Neural progenitor cell (in vitro differentiated cells): ENCODE measurements around the gene PPP1R16B. TPM values are rescaled to one million over a fixed set of nuclear protein-coding genes. Genes with fewer than 3 reads are reported as not detected.

Source experiments
- DNase-seq: peaks from one replicate; pipeline ENCODE4 v3.0.0-alpha.2; 2016; ENCODE audit warnings: low spot score
- H2AFZ ChIP-seq: fragments of 200-600 bp; sonication (generic); replicated peaks from 2 replicates; pipeline ENCODE4 v1.6.1; 2016; ENCODE audit warnings: antibody characterized with exemption
- H3F3A ChIP-seq: fragments of 200-600 bp; sonication (generic); 2 replicates; pipeline ENCODE4 v1.6.1; 2016; ENCODE audit warnings: antibody characterized with exemption, low read depth
- H3K27ac ChIP-seq: fragments of 200-600 bp; sonication (generic); 2 replicates; pipeline ENCODE4 v1.5.1; 2016; ENCODE audit warnings: mild to moderate bottlenecking
- H3K27me3 ChIP-seq: fragments of 200-600 bp; sonication (generic); 2 replicates; pipeline ENCODE4 v1.6.1; 2016; ENCODE audit warnings: mild to moderate bottlenecking, moderate library complexity
- H3K36me3 ChIP-seq: fragments of 200-600 bp; sonication (generic); 2 replicates; pipeline ENCODE4 v1.5.1; 2016
- H3K4me1 ChIP-seq: fragments of 200-600 bp; sonication (generic); 2 replicates; pipeline ENCODE4 v1.6.1; 2016; ENCODE audit warnings: mixed run types
- H3K4me2 ChIP-seq: fragments of 200-600 bp; sonication (generic); 2 replicates; pipeline ENCODE4 v1.6.1; 2016
- H3K4me3 ChIP-seq: fragments of 200-600 bp; sonication (generic); 2 replicates; pipeline ENCODE4 v1.5.1; 2016
- H3K79me2 ChIP-seq: fragments of 200-600 bp; sonication (generic); 2 replicates; pipeline ENCODE4 v1.6.1; 2016; ENCODE audit warnings: low read depth
- H3K9ac ChIP-seq: fragments of 200-600 bp; sonication (generic); 2 replicates; pipeline ENCODE4 v1.6.1; 2016
- H3K9me3 ChIP-seq: fragments of 200-600 bp; sonication (generic); 2 replicates; pipeline ENCODE4 v1.5.1; 2016; ENCODE audit warnings: low read depth
- H4K20me1 ChIP-seq: fragments of 200-600 bp; sonication (generic); 2 replicates; pipeline ENCODE4 v1.6.1; 2016; ENCODE audit warnings: low read depth
- H3K27ac Mint-ChIP-seq: 3 replicates; pipeline ENCODE4 v1.8.0; 2021; ENCODE audit warnings: mixed read lengths
- H3K27me3 Mint-ChIP-seq: 2 replicates; pipeline ENCODE4 v1.8.0; 2022; ENCODE audit warnings: low read depth, mild to moderate bottlenecking, inconsistent platforms, moderate library complexity, mixed read lengths; ENCODE audit not compliant: insufficient read depth
- H3K36me3 Mint-ChIP-seq: 3 replicates; pipeline ENCODE4 v1.8.0; 2021; ENCODE audit warnings: mixed read lengths
- H3K4me1 Mint-ChIP-seq: 3 replicates; pipeline ENCODE4 v1.8.0; 2021; ENCODE audit warnings: mixed read lengths
- H3K4me3 Mint-ChIP-seq: 3 replicates; pipeline ENCODE4 v1.8.0; 2021; ENCODE audit warnings: mild to moderate bottlenecking, moderate library complexity, mixed read lengths
- H3K9me3 Mint-ChIP-seq: 3 replicates; pipeline ENCODE4 v1.8.0; 2020; ENCODE audit warnings: mixed read lengths
- EZH2 ChIP-seq: fragments of 200-600 bp; sonication (generic); IDR thresholded peaks from 2 replicates; pipeline ENCODE4 v1.6.1; 2017; ENCODE audit warnings: antibody characterized with exemption, mild to moderate bottlenecking, moderate library complexity
- EZH2phosphoT487 ChIP-seq: fragments of 200-600 bp; sonication (generic); IDR thresholded peaks from 2 replicates; pipeline ENCODE4 v1.6.1; 2017; ENCODE audit warnings: antibody characterized with exemption
- total RNA-seq: library from RNA; depleted of rRNA; stranded (reverse); fragments of >200 nt; gene quantifications from 2 replicates; pipeline ENCODE4 v1.2.3, GENCODE V29; 2015; ENCODE audit warnings: low replicate concordance
- TF ChIP-seq, protein P1 (sequence below): fragments of 200-600 bp; sonication (generic); IDR thresholded peaks from 2 replicates; pipeline ENCODE4 v1.5.1; 2017; ENCODE audit warnings: antibody characterized with exemption, mild to moderate bottlenecking

PPP1R16B gene
- total RNA-seq, 1 donor from 2014 or later: 0.95 TPM

DNA sequence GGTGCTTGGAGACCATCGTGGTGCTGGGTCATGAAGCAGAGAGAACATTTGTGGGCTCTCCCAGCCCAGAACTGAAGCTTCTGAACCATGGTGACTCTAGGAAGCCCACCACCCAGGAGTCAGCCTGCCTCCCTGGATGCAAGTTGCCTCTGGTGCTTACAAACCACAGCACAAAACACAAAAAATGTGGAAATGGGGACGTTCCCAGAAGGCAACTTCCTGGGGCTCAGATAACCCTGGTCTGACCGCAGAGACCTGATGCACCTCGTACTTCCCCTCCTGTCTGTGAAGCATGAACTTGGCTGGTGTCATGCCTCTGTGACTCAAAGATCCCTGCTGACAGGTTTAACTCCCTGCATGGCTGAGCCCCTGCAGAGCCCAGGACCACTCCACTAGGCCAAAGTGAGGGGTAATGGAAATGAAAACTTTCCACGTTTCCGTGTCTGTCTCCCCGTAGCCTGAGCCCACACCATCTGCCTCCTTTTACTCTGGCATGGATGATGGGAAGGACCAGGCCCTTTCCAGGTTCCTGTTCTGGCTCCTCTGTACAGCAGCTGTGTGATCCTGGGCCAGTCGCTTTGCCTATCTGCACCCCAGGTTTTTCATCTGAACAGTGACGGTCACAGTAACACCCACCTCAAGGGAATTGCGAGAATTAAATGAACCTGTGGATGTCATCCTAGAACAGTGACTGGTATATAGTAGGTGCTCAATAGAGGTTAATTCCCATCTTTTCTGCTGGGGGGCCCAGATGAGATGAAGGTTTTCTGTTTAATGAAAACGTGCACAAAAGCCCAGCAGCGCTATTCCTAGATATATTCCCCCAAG lies 57.7 kb downstream of the PPP1R16B start:
- peaks cover 2% of the 10 kb centered on the region for H3K4me1 Mint-ChIP-seq
- Histone ChIP-seq H3K36me3 (no peaks in the 10 kb centered on the region), H3K79me2 (no peaks in the 10 kb centered on the region), H3K4me3 (no peak overlapping the region), H3K9ac (no peak overlapping the region), H3F3A (no peaks in the 10 kb centered on the region), H4K20me1 (no peaks in the 10 kb centered on the region), H3K4me1 (no peaks in the 10 kb centered on the region), H3K27ac (no peak overlapping the region), H3K4me2 (no peak overlapping the region), H3K27me3 (no peaks in the 10 kb centered on the region), H3K9me3 (no peaks in the 10 kb centered on the region), H2AFZ (no peak overlapping the region)
- no peak overlapping the region for H3K27ac Mint-ChIP-seq
- H3K27me3 Mint-ChIP-seq: no peaks in the 10 kb centered on the region
- no peaks in the 10 kb centered on the region for H3K9me3 Mint-ChIP-seq
- H3K4me3 Mint-ChIP-seq: no peak overlapping the region
- TF ChIP-seq, protein P1, sequence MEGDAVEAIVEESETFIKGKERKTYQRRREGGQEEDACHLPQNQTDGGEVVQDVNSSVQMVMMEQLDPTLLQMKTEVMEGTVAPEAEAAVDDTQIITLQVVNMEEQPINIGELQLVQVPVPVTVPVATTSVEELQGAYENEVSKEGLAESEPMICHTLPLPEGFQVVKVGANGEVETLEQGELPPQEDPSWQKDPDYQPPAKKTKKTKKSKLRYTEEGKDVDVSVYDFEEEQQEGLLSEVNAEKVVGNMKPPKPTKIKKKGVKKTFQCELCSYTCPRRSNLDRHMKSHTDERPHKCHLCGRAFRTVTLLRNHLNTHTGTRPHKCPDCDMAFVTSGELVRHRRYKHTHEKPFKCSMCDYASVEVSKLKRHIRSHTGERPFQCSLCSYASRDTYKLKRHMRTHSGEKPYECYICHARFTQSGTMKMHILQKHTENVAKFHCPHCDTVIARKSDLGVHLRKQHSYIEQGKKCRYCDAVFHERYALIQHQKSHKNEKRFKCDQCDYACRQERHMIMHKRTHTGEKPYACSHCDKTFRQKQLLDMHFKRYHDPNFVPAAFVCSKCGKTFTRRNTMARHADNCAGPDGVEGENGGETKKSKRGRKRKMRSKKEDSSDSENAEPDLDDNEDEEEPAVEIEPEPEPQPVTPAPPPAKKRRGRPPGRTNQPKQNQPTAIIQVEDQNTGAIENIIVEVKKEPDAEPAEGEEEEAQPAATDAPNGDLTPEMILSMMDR: no peak
- TF ChIP-seq EZH2phosphoT487 (no peak), EZH2 (no peak)
- no peak for DNase-seq
- H3K36me3 Mint-ChIP-seq: no peaks in the 10 kb centered on the region

GRCh38 chr20:38864662-38865061 lies 59.2 kb downstream of the PPP1R16B start:
- H3K9ac ChIP-seq: no peak overlapping the region
- no peak for DNase-seq
- H3K9me3 ChIP-seq: no peaks in the 10 kb centered on the region
- H3K27me3 ChIP-seq: no peaks in the 10 kb centered on the region
- Mint-ChIP-seq H3K27me3 (peaks cover 2% of the 10 kb centered on the region), H3K4me3 (no peak overlapping the region), H3K36me3 (no peaks in the 10 kb centered on the region), H3K9me3 (no peaks in the 10 kb centered on the region), H3K4me1 (peaks cover 2% of the 10 kb centered on the region), H3K27ac (no peak overlapping the region)
- H3K36me3 ChIP-seq: no peaks in the 10 kb centered on the region
- H3K4me3 ChIP-seq: no peak overlapping the region
- TF ChIP-seq EZH2 (no peak), EZH2phosphoT487 (no peak)
- TF ChIP-seq, protein P1: no peak
- no peaks in the 10 kb centered on the region for H3K4me1 ChIP-seq
- H3F3A ChIP-seq: no peaks in the 10 kb centered on the region
- H3K79me2 ChIP-seq: no peaks in the 10 kb centered on the region
- H3K27ac ChIP-seq: no peak overlapping the region
- H3K4me2 ChIP-seq: no peak overlapping the region
- no peak overlapping the region for H2AFZ ChIP-seq
- no peaks in the 10 kb centered on the region for H4K20me1 ChIP-seq

GRCh38 chr20:38866265-38867061 lies 61.0 kb downstream of the PPP1R16B start:
- no peak overlapping the region for H3K4me3 ChIP-seq
- H3K79me2 ChIP-seq: no peaks in the 10 kb centered on the region
- DNase-seq: no peak
- H3K27ac ChIP-seq: no peak overlapping the region
- no peak overlapping the region for H3K4me3 Mint-ChIP-seq
- no peaks in the 10 kb centered on the region for H3K27me3 ChIP-seq
- H3K4me1 ChIP-seq: no peaks in the 10 kb centered on the region
- H3K27me3 Mint-ChIP-seq: peaks cover 2% of the 10 kb centered on the region
- H3K4me1 Mint-ChIP-seq: peaks cover 2% of the 10 kb centered on the region
- TF ChIP-seq EZH2 (no peak), EZH2phosphoT487 (no peak)
- TF ChIP-seq, protein P1: no peak
- no peak overlapping the region for H3K4me2 ChIP-seq
- no peaks in the 10 kb centered on the region for H3K9me3 ChIP-seq
- H3K36me3 Mint-ChIP-seq: no peaks in the 10 kb centered on the region
- H3K9me3 Mint-ChIP-seq: no peaks in the 10 kb centered on the region
- H3K9ac ChIP-seq: no peak overlapping the region
- no peaks in the 10 kb centered on the region for H3F3A ChIP-seq
- no peak overlapping the region for H2AFZ ChIP-seq
- H3K36me3 ChIP-seq: no peaks in the 10 kb centered on the region
- no peaks in the 10 kb centered on the region for H4K20me1 ChIP-seq
- no peak overlapping the region for H3K27ac Mint-ChIP-seq
